ENCODE data around the gene E2F3. TPM values are rescaled to one million over a fixed set of nuclear protein-coding genes. Genes with fewer than 3 reads are reported as not detected.

E2F3 gene
- total and polyA plus RNA-seq, 2 donors, result 3.0 to 8.6 TPM

DNA sequence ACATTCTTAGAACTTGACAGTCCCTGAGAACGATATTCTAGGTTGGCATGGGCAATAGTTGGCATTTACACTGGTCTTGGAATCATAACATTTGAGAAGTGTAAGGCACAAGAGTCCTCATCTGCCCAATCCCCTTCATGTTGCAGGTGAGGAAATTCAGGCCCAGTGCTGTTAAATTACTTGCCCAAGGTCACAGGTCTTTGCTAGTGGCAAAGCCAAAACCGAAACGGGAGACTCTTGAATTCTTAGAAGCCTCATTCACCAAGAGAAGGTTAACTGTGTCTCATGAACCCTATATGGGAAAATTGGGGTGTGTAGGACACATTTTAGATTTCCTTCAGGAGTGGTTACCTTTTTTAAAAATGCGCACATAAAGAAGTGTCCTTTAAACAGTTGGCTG is 7.2 kb downstream of the E2F3 start:
- 86% methylated on average over 4 of the region's 4 CpGs for WGBS

DNA sequence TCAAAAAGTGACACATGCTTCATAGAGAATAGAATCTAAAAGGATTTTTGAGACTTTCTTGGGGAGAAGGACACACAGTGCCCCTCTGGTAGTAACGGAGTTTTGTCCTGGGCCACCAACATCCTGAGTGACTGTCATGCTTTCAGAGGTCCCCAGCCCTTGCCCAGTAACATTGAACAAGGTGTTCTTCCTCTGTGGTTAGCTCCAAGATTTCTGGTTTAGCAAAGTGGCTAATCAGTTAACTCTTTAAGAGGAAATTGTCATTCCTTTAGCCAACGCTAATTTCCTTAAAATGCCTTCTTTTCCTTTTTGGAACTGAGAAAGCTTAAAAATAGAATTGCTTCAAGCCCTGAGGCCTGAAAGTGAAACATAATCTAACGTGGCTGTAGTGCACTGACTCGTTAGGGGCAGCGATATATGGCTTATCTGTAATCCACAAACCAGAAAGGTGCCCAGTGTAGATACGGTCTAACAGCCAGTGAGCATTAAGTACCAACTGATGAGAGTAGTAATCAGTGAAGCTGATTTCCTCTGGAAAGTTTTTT is 7.8 kb downstream of the E2F3 start:
- Histone ChIP-seq H3K9me3 (ENCODE audit: control insufficient read depth in 2 of 2, insufficient read depth in 1 of 2, low read length in 1 of 2) (no peaks in the 10 kb centered on the region), H3K4me3 (ENCODE audit: low read length in 2 of 2) (no peak overlapping the region), H3K4me1 (ENCODE audit: control insufficient read depth in 2 of 2, insufficient read depth in 2 of 2, low read length in 2 of 2) (peaks cover 15 to 25% of the 10 kb centered on the region in 2 donors), H3K27ac (ENCODE audit: low read depth in 1 of 2, low read length in 1 of 2) (peak overlapping the region in 1 of 2 donors; percentile 34), H3K27me3 (ENCODE audit: control insufficient read depth in 2 of 2, insufficient read depth in 1 of 2, low read length in 1 of 2) (no peaks in the 10 kb centered on the region), H3K36me3 (ENCODE audit: control insufficient read depth in 2 of 2, insufficient read depth in 2 of 2, low read length in 1 of 2) (peaks cover 0 to 25% of the 10 kb centered on the region in 2 donors)
- WGBS, result 15% methylated on average over 6 of the region's 6 CpGs
- DNase-seq (ENCODE audit: low read depth in 6 of 9, low spot score in 9 of 9), result no peak

More for the DNA sequence above, 7.2 kb downstream of the E2F3 start:
- peaks cover 0 to 23% of the 10 kb centered on the region in 2 donors for H3K36me3 ChIP-seq (ENCODE audit: control insufficient read depth in 2 of 2, insufficient read depth in 2 of 2, low read length in 1 of 2)
- no peak overlapping the region for H3K4me3 ChIP-seq (ENCODE audit: low read length in 2 of 2)
- no peak overlapping the region for H3K27ac ChIP-seq (ENCODE audit: low read depth in 1 of 2, low read length in 1 of 2)
- H3K9me3 ChIP-seq (ENCODE audit: control insufficient read depth in 2 of 2, insufficient read depth in 1 of 2, low read length in 1 of 2), result no peaks in the 10 kb centered on the region
- peaks cover 19 to 31% of the 10 kb centered on the region in 2 donors for H3K4me1 ChIP-seq (ENCODE audit: control insufficient read depth in 2 of 2, insufficient read depth in 2 of 2, low read length in 2 of 2)
- H3K27me3 ChIP-seq (ENCODE audit: control insufficient read depth in 2 of 2, insufficient read depth in 1 of 2, low read length in 1 of 2), result no peaks in the 10 kb centered on the region
- no peak for DNase-seq (ENCODE audit: low read depth in 6 of 9, low spot score in 9 of 9)

DNA sequence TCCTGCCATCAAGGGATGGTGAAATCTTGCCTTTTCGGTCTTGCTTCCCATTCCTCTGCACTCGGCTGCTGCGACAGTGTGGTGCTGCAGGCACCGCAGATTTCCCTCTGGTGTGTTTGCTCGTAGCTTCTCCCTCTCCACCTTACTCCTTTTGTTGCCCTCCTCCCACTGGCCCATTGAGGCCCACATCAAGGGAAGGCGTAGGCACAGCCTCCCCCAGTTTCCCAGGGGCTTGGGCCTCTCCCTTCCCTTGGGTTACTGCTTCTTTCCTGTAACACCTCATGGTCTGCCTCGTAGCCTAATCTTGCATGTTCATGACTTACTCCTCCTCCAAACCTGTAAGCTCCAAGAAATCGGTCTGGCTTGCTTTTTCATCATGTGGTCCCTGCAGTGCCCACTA is 9.9 kb downstream of the E2F3 start:
- H3K36me3 ChIP-seq (ENCODE audit: control insufficient read depth in 2 of 2, insufficient read depth in 2 of 2, low read length in 1 of 2), result peaks cover 0 to 21% of the 10 kb centered on the region in 2 donors
- H3K9me3 ChIP-seq (ENCODE audit: control insufficient read depth in 2 of 2, insufficient read depth in 1 of 2, low read length in 1 of 2), result no peaks in the 10 kb centered on the region
- H3K27me3 ChIP-seq (ENCODE audit: control insufficient read depth in 2 of 2, insufficient read depth in 1 of 2, low read length in 1 of 2), result no peaks in the 10 kb centered on the region
- peaks cover 17 to 33% of the 10 kb centered on the region in 2 donors for H3K4me1 ChIP-seq (ENCODE audit: control insufficient read depth in 2 of 2, insufficient read depth in 2 of 2, low read length in 2 of 2)
- DNase-seq (ENCODE audit: low read depth in 6 of 9, low spot score in 9 of 9), result no peak
- WGBS, result 59% methylated on average over 8 of the region's 8 CpGs
- H3K4me3 ChIP-seq (ENCODE audit: low read length in 2 of 2), result no peak overlapping the region
- no peak overlapping the region for H3K27ac ChIP-seq (ENCODE audit: low read depth in 1 of 2, low read length in 1 of 2)

DNA sequence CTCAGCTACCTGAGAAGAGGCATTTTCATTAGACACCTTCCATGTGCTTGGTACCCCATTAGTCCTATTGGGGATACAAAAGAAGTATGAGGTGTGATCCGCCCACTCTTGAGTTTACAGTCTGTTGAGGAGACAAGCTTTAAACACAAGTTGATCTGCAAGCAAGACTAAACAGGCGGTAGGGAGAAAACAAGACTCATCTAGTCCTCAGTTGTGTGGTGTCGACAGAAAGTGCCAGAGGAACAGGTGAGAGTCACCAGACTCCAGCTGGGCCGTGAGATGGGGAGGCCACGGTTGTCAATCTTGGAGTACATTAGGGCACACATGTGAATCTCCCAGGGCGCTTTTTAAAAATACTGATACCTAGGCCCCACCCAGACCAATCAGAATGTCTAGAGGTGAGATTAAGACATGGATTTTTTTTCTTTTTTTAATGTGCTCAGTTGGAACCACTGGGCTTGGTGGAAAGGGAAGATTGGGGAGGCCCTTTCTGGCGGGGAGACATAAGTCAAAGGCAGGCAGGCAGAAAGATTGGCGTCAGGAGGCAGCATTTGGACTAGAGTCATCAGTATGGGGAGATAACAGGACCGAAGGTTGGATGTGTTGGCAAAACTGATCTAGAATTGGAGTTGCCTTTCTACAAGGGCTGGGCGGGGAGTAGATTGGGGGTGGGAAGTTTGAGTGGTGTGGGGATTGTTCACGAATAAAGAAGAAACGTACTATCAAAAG is 10.4 kb downstream of the E2F3 start:
- Histone ChIP-seq H3K9me3 (ENCODE audit: control insufficient read depth in 2 of 2, insufficient read depth in 1 of 2, low read length in 1 of 2) (no peaks in the 10 kb centered on the region), H3K27ac (ENCODE audit: low read depth in 1 of 2, low read length in 1 of 2) (no peak overlapping the region), H3K4me3 (ENCODE audit: low read length in 2 of 2) (no peak overlapping the region), H3K4me1 (ENCODE audit: control insufficient read depth in 2 of 2, insufficient read depth in 2 of 2, low read length in 2 of 2) (peaks cover 19 to 38% of the 10 kb centered on the region in 2 donors), H3K27me3 (ENCODE audit: control insufficient read depth in 2 of 2, insufficient read depth in 1 of 2, low read length in 1 of 2) (no peaks in the 10 kb centered on the region), H3K36me3 (ENCODE audit: control insufficient read depth in 2 of 2, insufficient read depth in 2 of 2, low read length in 1 of 2) (peaks cover 0 to 17% of the 10 kb centered on the region in 2 donors)
- no peak for DNase-seq (ENCODE audit: low read depth in 6 of 9, low spot score in 9 of 9)
- WGBS, result 93% methylated on average over 12 of the region's 12 CpGs

DNA sequence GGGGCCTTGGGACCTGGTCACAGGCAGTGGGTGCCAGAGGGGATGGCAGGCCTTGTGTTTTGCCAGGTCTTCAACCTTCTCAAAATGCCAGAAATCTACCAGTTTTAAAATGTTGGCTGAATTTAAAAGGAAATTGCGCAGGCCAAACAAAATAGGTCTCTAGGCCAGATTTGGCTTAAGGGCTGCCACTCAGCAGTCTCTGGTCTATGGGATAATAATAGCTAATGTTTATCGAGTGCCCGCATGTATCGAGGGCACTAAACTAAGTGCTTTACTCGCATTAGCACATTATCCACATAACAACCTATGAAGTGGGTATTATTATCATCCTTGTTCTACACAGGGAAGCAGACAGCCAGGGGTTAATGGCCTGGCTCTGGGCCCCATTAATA is 11.0 kb downstream of the E2F3 start:
- peaks cover 0 to 12% of the 10 kb centered on the region in 2 donors for H3K36me3 ChIP-seq (ENCODE audit: control insufficient read depth in 2 of 2, insufficient read depth in 2 of 2, low read length in 1 of 2)
- no peak for DNase-seq (ENCODE audit: low read depth in 6 of 9, low spot score in 9 of 9)
- WGBS, result 98% methylated on average over 5 of the region's 5 CpGs
- no peak overlapping the region for H3K27ac ChIP-seq (ENCODE audit: low read depth in 1 of 2, low read length in 1 of 2)
- H3K4me3 ChIP-seq (ENCODE audit: low read length in 2 of 2), result no peak overlapping the region
- peaks cover 19 to 39% of the 10 kb centered on the region in 2 donors for H3K4me1 ChIP-seq (ENCODE audit: control insufficient read depth in 2 of 2, insufficient read depth in 2 of 2, low read length in 2 of 2)
- H3K9me3 ChIP-seq (ENCODE audit: control insufficient read depth in 2 of 2, insufficient read depth in 1 of 2, low read length in 1 of 2), result no peaks in the 10 kb centered on the region
- H3K27me3 ChIP-seq (ENCODE audit: control insufficient read depth in 2 of 2, insufficient read depth in 1 of 2, low read length in 1 of 2), result no peaks in the 10 kb centered on the region

DNA sequence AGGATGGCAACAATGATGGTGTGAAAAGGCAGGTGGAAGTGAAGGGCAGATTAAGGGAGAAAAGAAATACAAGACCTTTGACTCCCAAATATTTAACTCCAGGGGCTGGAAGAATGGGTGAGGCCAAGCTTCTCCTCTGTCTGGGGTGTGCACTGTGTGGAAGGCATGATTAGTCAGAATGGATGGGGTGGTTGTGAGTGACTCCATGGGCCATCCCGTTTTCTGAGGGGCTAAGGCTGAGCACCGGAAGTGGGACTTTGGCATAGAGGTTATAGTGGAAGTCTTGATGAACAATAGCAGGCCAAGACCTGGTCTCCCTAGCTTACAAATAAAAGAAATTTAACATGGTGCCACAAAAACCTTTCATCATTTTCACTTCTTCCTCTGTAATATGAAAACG is 12.1 kb downstream of the E2F3 start:
- Histone ChIP-seq H3K36me3 (ENCODE audit: control insufficient read depth in 2 of 2, insufficient read depth in 2 of 2, low read length in 1 of 2) (peaks cover 0 to 11% of the 10 kb centered on the region in 2 donors), H3K9me3 (ENCODE audit: control insufficient read depth in 2 of 2, insufficient read depth in 1 of 2, low read length in 1 of 2) (no peaks in the 10 kb centered on the region), H3K4me1 (ENCODE audit: control insufficient read depth in 2 of 2, insufficient read depth in 2 of 2, low read length in 2 of 2) (peaks cover 18 to 41% of the 10 kb centered on the region in 2 donors), H3K27ac (ENCODE audit: low read depth in 1 of 2, low read length in 1 of 2) (no peak overlapping the region), H3K27me3 (ENCODE audit: control insufficient read depth in 2 of 2, insufficient read depth in 1 of 2, low read length in 1 of 2) (no peaks in the 10 kb centered on the region), H3K4me3 (ENCODE audit: low read length in 2 of 2) (no peak overlapping the region)
- WGBS, result 98% methylated on average over 3 of the region's 3 CpGs
- no peak for DNase-seq (ENCODE audit: low read depth in 6 of 9, low spot score in 9 of 9)

DNA sequence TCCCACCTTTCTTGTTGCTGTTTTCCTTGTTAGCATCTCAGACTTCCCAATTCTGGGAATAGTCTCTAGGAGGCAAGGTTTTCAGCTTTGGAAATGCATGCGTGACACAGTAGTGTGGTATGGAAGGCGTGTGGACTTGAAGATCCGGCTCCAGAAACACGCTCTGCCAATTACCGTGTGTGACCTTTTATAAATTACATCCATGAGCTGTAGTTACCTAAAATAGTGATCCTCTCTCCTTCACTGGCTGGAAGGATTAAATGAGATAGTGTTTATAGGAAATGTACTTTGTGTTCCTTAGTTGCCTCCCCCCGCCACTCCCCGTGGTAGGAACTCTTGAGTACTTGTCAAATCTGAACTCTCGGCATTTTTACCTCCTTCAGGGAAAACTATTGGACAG is 13.0 kb downstream of the E2F3 start:
- Histone ChIP-seq H3K4me1 (ENCODE audit: control insufficient read depth in 2 of 2, insufficient read depth in 2 of 2, low read length in 2 of 2) (peaks cover 14 to 35% of the 10 kb centered on the region in 2 donors), H3K27ac (ENCODE audit: low read depth in 1 of 2, low read length in 1 of 2) (no peak overlapping the region), H3K27me3 (ENCODE audit: control insufficient read depth in 2 of 2, insufficient read depth in 1 of 2, low read length in 1 of 2) (no peaks in the 10 kb centered on the region), H3K4me3 (ENCODE audit: low read length in 2 of 2) (no peak overlapping the region), H3K36me3 (ENCODE audit: control insufficient read depth in 2 of 2, insufficient read depth in 2 of 2, low read length in 1 of 2) (peaks cover 0 to 9% of the 10 kb centered on the region in 2 donors), H3K9me3 (ENCODE audit: control insufficient read depth in 2 of 2, insufficient read depth in 1 of 2, low read length in 1 of 2) (no peaks in the 10 kb centered on the region)
- WGBS, result 98% methylated on average over 8 of the region's 8 CpGs
- no peak for DNase-seq (ENCODE audit: low read depth in 6 of 9, low spot score in 9 of 9)

DNA sequence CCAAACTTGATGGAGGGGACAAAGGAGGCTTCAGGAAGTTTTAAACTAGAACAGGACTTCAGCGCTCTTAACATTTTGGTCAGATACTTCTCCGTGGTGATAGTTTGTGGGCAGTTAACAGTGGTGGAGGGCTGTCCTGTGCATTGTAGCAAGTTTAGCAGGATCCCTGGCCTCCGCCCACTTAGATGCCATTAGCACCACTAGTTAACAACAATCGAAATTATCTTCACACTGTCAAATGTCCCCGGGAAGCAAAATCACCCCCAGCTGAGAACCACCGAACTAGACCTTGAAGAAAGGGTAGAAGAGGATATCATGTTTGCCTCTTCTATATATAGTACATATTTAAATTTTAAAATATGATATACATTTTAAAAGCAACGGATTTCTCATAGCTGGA is 13.6 kb downstream of the E2F3 start:
- DNase-seq (ENCODE audit: low read depth in 6 of 9, low spot score in 9 of 9), result no peak
- Histone ChIP-seq H3K4me3 (ENCODE audit: low read length in 2 of 2) (no peak overlapping the region), H3K36me3 (ENCODE audit: control insufficient read depth in 2 of 2, insufficient read depth in 2 of 2, low read length in 1 of 2) (peaks cover 0 to 9% of the 10 kb centered on the region in 2 donors), H3K27ac (ENCODE audit: low read depth in 1 of 2, low read length in 1 of 2) (no peak overlapping the region), H3K27me3 (ENCODE audit: control insufficient read depth in 2 of 2, insufficient read depth in 1 of 2, low read length in 1 of 2) (no peaks in the 10 kb centered on the region), H3K4me1 (ENCODE audit: control insufficient read depth in 2 of 2, insufficient read depth in 2 of 2, low read length in 2 of 2) (peaks cover 10 to 30% of the 10 kb centered on the region in 2 donors), H3K9me3 (ENCODE audit: control insufficient read depth in 2 of 2, insufficient read depth in 1 of 2, low read length in 1 of 2) (no peaks in the 10 kb centered on the region)
- WGBS, result 94% methylated on average over 7 of the region's 7 CpGs

DNA sequence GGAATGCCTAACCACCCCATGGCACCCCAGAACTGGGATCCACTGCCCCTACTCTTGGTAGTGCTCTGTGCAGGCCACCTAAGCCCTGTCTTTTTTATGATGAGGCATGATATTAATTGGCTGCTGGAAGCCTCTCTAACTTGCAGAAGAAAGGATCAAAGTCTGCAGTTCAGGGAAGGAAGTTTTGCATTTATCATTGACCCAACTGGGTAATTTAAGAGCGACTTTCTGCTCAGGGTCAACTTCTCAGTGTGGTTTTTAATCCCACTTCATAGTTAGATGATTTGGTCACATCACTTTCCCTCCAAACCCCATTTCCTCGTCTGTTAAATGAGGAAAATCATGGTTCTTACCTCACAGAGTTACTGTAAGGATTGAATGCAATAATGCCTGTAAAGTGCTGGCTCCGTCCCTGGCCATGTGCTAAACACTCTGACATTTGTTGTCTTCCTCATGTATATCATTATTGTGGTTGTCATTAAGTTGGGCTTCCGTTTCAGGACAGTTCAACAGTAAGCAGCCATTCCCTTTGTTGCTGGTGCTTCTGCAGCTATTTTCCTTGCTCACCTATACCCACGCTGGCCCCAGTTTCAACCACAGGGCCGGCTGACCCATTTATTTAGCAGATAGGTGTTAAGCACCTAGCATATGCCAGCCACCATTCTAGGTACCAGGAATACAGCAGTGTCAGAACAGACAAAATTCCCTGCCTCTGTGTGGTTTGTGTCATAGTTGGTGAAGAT is 14.2 kb downstream of the E2F3 start:
- H3K36me3 ChIP-seq (ENCODE audit: control insufficient read depth in 2 of 2, insufficient read depth in 2 of 2, low read length in 1 of 2), result peaks cover 0 to 9% of the 10 kb centered on the region in 2 donors

More for the DNA sequence above, 14.2 kb downstream of the E2F3 start:
- no peak overlapping the region for H3K4me3 ChIP-seq (ENCODE audit: low read length in 2 of 2)
- no peak for DNase-seq (ENCODE audit: low read depth in 6 of 9, low spot score in 9 of 9)
- H3K27me3 ChIP-seq (ENCODE audit: control insufficient read depth in 2 of 2, insufficient read depth in 1 of 2, low read length in 1 of 2), result no peaks in the 10 kb centered on the region
- H3K9me3 ChIP-seq (ENCODE audit: control insufficient read depth in 2 of 2, insufficient read depth in 1 of 2, low read length in 1 of 2), result no peaks in the 10 kb centered on the region
- H3K27ac ChIP-seq (ENCODE audit: low read depth in 1 of 2, low read length in 1 of 2), result no peak overlapping the region
- H3K4me1 ChIP-seq (ENCODE audit: control insufficient read depth in 2 of 2, insufficient read depth in 2 of 2, low read length in 2 of 2), result peaks cover 10 to 30% of the 10 kb centered on the region in 2 donors
- 86% methylated on average over 6 of the region's 6 CpGs for whole genome bisulfite sequencing

Measured in thymus (tissue), 11 donors.